Osteocyte (in vitro differentiated cells): Measurements from ENCODE around the gene SNX32. TPM values are rescaled to one million over a fixed set of nuclear protein-coding genes. Genes with fewer than 3 reads are reported as not detected.

ENCODE experiments used
- DNase-seq: peaks from one replicate; pipeline ENCODE4 v3.0.0; 2021; ENCODE audit warnings: mixed read lengths; ENCODE audit not compliant: unreplicated experiment; ENCODE audit errors: extremely low spot score
- H3K27ac Mint-ChIP-seq: one replicate; pipeline ENCODE4 v1.8.0; 2021; ENCODE audit warnings: mild to moderate bottlenecking, mixed read lengths; ENCODE audit not compliant: unreplicated experiment
- H3K27me3 Mint-ChIP-seq: one replicate; pipeline ENCODE4 v1.8.0; 2021; ENCODE audit warnings: mixed read lengths; ENCODE audit not compliant: unreplicated experiment
- H3K36me3 Mint-ChIP-seq: one replicate; pipeline ENCODE4 v1.8.0; 2021; ENCODE audit warnings: mixed read lengths; ENCODE audit not compliant: unreplicated experiment
- H3K4me1 Mint-ChIP-seq: one replicate; pipeline ENCODE4 v1.8.0; 2021; ENCODE audit warnings: mixed read lengths; ENCODE audit not compliant: unreplicated experiment
- H3K4me3 Mint-ChIP-seq: one replicate; pipeline ENCODE4 v1.8.0; 2021; ENCODE audit warnings: mild to moderate bottlenecking, moderate library complexity, mixed read lengths; ENCODE audit not compliant: unreplicated experiment
- H3K9me3 Mint-ChIP-seq: one replicate; pipeline ENCODE4 v1.8.0; 2021; ENCODE audit warnings: mixed read lengths; ENCODE audit not compliant: unreplicated experiment
- CTCF ChIP-seq: fragments of 200-600 bp; sonication (generic); IDR thresholded peaks from 2 replicates; pipeline ENCODE4 v1.5.0; 2021; ENCODE audit warnings: antibody characterized with exemption, mild to moderate bottlenecking, moderate library complexity
- total RNA-seq: library from RNA; stranded (reverse); gene quantifications from 2 replicates; pipeline ENCODE4 v1.2.1, GENCODE V29; 2021

SNX32 gene
- total RNA-seq, 1 donor from 2014 or later: 4.0 TPM

- Mint-ChIP-seq H3K9me3 (no peaks in the 10 kb centered on the region), H3K27ac (peak overlapping the region; percentile 54), H3K4me1 (peaks cover 39% of the 10 kb centered on the region), H3K27me3 (no peaks in the 10 kb centered on the region), H3K36me3 (peaks cover 11% of the 10 kb centered on the region), H3K4me3 (no peak overlapping the region)
- no peak for TF ChIP-seq CTCF
- DNase-seq: no peak
These were observed 34.4 kb downstream of the SNX32 start for GRCh38 chr11:65868076-65868667.

GRCh38 chr11:65868907-65869306 is 35.1 kb downstream of the SNX32 start:
- no peak for DNase-seq
- H3K27ac Mint-ChIP-seq: peak overlapping the region; percentile 86
- no peaks in the 10 kb centered on the region for H3K9me3 Mint-ChIP-seq
- peaks cover 40% of the 10 kb centered on the region for H3K4me1 Mint-ChIP-seq
- H3K27me3 Mint-ChIP-seq: no peaks in the 10 kb centered on the region
- peaks cover 8% of the 10 kb centered on the region for H3K36me3 Mint-ChIP-seq
- no peak overlapping the region for H3K4me3 Mint-ChIP-seq
- no peak for TF ChIP-seq CTCF

- Mint-ChIP-seq H3K27me3 (no peaks in the 10 kb centered on the region), H3K36me3 (peaks cover 8% of the 10 kb centered on the region), H3K4me3 (peak overlapping the region; percentile 29), H3K27ac (peak overlapping the region; percentile 86), H3K4me1 (peaks cover 40% of the 10 kb centered on the region), H3K9me3 (no peaks in the 10 kb centered on the region)
- no peak for DNase-seq
- TF ChIP-seq CTCF: no peak
These were observed 36.0 kb downstream of the SNX32 start for GRCh38 chr11:65869643-65870306.

GRCh38 chr11:65870307-65870658 is 36.5 kb downstream of the SNX32 start:
- no peak for TF ChIP-seq CTCF
- H3K9me3 Mint-ChIP-seq: no peaks in the 10 kb centered on the region
- H3K36me3 Mint-ChIP-seq: peaks cover 5% of the 10 kb centered on the region
- no peak overlapping the region for H3K4me3 Mint-ChIP-seq
- no peaks in the 10 kb centered on the region for H3K27me3 Mint-ChIP-seq
- H3K27ac Mint-ChIP-seq: peak overlapping the region; percentile 86
- DNase-seq: no peak
- H3K4me1 Mint-ChIP-seq: peaks cover 40% of the 10 kb centered on the region
